ENCODE results near the gene COPS9.

Gene COPS9

GRCh38 chr2:240147382-240147781 lies 11.3 kb upstream of the COPS9 start:
- no peak for DNase-seq

- DNase-seq: no peak
Measured at GRCh38 chr2:240146627-240147278, 10.6 kb upstream of the COPS9 start.

- no peak for DNase-seq
Measured at GRCh38 chr2:240146141-240146561, 10.0 kb upstream of the COPS9 start.

GRCh38 chr2:240145461-240145860 lies 9.4 kb upstream of the COPS9 start:
- no peak for DNase-seq

DNA sequence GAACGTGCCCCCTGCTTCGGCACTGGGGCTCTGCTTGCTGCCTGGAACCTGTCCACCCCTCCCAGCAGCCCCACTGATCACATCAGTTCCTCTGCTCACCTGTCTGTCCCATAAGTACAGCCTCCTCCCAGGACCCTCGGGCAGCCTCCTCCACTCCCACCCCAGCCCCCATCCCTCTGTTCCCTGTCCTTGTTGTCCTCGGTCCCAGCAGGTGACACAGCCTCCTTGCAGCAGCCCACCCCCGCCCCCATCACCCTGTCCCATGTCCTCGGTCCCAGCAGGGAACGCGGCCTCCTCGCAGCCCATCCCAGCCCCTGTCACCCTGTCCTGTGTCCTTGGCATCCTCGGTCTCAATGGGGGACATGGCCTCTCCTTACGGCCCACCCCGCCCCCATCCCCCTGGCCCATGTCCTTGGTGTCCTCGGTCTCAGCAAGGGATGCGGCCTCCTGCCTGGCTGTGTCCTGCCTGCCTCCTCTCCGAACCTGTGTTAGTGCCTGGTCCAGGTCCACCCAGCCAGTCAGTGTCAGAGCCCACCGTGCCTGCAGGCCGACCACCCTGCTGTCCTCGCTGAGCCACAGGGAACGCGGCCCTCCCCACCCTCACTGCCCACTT lies 8.7 kb upstream of the COPS9 start:
- no peak for DNase-seq

DNA sequence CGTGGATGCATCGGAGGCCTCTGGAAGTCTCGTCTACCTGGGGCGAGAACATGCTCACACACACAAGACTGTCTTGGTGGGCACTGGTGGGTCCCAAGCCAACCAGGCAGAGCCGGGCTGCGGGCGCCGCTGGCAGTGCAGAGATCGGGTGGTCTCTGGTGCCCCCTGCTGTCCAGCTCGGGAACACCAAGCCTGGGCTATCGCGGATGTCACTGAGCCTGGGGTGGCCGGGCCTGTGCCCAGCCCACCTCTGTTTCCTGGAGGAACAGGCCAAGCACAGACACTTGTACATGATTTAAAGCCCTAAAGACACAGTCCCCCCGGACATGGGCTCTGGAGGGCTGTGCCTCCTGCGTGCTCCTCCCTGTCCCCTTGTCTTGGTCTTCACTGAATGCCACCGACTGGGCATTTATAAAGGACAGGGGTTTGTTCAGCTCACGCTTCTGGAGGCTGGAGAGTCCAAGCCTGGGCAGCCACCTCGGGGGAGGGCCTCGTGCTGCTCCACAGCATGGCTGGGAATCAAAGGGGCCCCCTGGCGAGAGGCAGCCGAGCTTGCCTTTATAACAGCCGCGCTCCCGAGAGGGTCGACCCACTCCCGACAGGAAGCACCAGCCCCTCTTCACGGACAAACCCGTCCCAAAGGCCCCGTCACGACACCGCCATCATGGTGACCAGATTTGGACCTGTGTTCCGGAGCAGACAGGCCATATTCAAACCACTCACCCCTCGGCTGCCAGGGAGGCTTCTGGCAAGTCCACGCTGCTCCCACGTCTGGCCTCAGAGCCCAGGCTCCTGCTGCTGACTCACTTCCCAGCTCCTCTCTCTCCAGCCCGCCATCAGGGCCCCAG lies 7.9 kb upstream of the COPS9 start:
- DNase-seq: peak; percentile 71

DNA sequence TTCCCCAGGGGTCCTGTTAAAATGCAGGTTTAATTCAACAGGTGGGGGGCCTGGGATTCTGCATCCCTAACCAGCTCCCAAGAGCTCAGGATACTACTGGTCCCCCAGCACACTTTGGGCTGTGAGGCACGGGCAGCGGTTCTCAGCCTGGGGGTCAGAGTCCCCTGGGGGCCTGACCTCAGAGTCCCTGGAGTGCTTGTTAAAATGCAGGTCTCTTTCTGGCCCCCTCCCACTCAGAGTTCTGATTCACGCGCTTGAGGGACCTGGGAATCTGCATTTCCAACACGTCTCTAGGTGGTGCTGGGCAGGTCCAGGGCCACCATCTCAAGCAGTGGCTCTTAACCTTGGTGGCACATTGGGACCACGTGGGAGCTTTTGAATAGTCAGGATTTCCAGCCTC lies 7.2 kb upstream of the COPS9 start:
- DNase-seq: no peak

DNA sequence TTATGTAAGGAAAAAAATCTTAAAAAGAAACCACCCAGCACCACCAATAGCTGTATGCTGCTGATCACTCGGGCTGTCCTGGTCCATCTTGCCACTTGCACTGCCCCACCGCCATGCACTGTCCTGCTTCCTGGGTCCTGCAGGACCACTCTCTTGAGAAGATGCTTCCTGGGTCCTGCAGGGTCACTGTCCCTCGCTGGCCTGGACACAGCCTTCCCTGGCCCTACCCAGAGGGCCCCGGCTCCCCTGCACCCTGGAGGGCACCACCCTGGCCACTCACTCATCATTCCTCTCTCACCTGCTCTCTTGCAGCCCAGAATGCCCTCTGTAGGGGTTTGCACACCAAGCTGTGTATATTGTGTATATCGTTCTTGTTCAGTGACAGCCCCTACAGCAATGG lies 6.8 kb upstream of the COPS9 start:
- no peak for DNase-seq

DNA sequence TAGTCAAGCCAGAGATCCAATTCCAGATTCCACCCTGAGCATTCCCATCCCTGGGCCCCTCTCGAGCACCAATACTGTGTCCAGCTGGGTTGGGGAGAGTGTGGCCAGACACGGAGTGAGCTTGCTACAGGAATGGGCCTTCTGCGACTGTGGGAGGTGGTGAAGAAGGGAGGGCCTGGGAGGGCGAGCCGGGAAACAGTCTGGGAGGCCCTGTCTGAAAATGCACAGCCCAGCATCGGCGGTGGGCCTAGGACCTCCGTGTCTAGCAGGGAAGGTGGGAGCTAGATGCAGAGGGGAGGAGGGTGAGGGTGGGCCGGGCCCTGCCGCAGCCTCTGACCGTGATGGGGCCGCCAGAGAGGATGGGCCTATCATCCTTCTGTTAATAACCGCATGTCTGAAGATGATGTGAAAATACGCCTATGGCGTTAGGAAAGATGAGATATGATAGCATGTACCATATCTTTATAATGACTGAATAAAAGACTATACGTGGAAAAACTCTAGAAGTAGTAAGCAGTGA lies 6.2 kb upstream of the COPS9 start:
- no peak for DNase-seq

DNA sequence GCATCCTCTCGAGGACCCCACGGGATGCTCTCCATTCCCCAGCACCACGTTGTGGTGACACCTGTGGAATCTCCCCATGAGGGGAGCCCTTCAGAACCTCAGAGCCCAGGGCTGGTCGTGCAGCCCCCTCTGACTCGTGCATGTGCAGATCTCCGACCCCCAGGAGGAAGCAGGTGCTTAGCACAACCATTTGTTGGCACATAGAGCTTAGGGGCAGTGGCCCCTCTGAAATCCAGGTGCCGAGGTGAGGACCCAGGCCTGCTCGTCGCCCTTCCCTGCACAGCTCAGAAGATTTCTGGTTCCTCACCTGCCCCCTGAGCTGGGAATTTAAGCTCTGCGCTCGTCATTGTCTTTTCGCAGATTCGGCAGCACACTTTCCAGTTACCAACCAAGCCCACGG lies 5.6 kb upstream of the COPS9 start:
- DNase-seq: no peak

DNA sequence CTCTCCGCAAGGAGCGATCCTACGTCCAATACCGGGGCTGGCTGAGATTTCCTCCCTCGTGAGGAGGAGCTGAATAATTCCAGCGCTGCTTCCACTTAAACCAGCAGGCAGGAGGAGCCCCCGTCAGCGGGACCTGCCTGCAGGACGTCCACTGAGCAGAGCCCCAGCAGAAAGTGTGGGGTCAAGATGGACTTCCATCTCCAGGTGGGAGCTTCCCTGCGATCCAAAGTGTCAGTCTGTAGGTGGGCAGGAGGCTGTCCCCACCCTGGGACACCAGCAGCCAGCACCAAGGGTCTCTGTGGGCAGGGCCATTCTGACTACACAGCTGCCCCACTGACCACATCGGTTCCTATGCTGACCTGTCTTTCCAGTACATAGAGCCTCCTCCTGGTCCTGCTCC lies 4.8 kb upstream of the COPS9 start:
- DNase-seq: no peak

- no peak for DNase-seq
Measured at GRCh38 chr2:240140511-240140910, 4.4 kb upstream of the COPS9 start, which contains the start of gene OTOS. OTOS (minus strand) TSS chr2:240140658; CDS start chr2:240140326, 332 bp downstream.

- no peak for DNase-seq
Measured at GRCh38 chr2:240139666-240140393, 3.7 kb upstream of the COPS9 start.

GRCh38 chr2:240139011-240139441 lies 2.9 kb upstream of the COPS9 start:
- DNase-seq: no peak

DNA sequence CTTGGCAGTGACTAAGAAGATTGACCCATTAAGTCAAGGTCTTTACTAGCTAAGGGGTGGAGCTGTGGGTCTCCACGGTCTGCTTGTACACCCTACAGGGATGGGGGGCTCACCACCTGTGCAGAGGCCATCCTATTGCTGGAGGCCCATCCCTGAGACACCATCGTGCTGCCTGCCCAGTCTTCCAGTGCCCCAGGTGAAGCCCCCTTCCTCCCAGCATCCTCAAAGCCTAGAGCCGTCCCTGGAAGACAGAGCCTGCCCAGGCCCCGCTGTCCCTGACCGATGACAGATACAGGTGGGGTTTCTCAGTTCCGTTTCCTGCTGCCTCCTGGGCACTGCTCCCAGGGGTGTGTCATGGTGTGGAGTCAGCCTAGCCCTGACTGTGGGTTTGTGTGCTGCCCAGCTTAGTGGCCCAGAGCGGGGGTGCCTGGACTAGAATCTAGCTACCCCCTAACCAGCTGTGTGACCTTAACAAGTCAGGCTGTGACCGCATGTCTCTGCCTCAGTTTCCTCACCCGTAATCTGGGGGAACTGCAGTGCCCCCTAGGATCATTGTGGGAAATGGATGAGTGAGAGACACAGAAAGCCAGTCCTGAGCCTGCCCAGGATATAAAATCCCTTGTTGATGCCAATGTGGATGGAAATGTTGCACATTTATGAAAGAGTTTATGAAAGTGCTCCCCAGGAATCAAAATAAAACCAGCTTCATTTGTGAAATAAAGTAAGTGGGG lies 2.3 kb upstream of the COPS9 start:
- no peak for DNase-seq

- no peak for DNase-seq
Measured at GRCh38 chr2:240137596-240138253, 1.6 kb upstream of the COPS9 start.

DNA sequence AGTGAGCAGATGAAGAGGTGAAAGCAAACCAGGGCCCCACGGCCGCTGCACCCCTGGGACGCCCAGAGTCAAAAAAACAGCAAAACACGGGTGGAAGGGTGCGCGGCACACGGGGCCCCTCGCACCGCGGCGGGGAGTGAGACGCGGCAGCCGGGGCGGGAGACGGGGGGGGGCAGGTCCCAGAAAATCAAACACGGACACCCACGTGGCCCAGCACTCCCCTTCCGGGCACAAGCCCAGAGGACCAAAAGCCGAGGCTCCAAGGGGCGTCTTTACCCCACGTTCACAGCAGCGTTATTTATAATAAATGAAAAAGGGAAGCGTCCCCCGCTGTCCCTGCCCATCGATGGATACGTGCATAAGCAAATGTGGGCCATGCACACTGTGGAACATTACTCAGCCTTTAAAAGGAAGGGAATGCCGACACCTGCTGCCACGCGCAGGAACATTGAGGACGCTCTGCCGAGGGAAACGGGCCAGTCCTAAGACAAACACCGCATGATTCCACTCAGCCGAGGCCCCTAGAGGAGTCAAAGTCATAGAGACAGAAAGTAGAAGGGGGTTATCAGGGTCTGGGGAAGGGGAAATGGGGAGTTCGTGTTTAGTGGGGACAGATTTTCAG lies 677 bp upstream of the COPS9 start:
- peak; percentile 12 for DNase-seq

DNA sequence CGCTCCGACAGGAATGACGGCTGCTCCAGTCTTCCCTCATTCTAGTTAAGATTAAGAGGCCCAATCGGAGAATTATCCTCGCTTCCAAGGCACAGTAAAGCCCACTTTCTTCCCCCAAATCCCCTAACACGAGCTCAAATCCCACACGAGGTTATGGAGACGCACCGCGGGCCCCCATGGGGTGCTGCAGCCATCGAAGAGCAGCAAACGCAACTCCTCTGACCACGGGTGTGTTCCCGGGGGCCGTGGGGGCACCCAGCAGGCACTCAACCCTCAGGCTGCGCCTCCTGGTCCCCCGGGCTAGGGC lies 446 bp downstream of the COPS9 start:
- DNase-seq: no peak

- DNase-seq: no peak
Measured at GRCh38 chr2:240134956-240135520, 1.1 kb downstream of the COPS9 start.

DNA sequence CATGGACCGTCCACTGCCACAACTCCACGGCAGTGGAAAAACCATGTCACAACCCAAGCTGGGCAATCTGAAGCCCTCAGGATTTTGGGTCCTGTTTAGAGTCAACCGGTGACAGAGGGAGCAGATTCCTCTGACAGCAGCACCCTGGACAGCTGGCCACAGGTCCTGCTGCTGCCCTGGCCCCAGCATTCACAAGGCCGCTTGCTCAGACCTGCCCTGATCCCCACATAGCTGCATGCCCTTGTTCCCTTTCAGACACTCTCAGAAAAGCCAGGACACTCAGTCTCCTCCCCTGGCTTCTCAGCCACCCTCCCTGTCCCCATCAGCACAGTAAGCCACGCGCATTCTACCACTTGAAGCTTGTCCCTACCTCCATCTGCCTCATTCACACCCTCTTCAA lies 1.6 kb downstream of the COPS9 start:
- no peak for DNase-seq

- DNase-seq: no peak
Measured at GRCh38 chr2:240133401-240133800, 2.7 kb downstream of the COPS9 start.
